Germinal center (tissue), 1 donor: ENCODE results near the gene CNNM2.

ENCODE experiments used
- DNase-seq: peaks from one replicate; pipeline ENCODE4 v3.0.0; 2012; ENCODE audit warnings: mixed read lengths, low spot score

The CNNM2 gene

GRCh38 chr10:103077020-103077419 is 158.9 kb downstream of the CNNM2 start:
- no peak for DNase-seq

GRCh38 chr10:103077491-103078308 is 159.6 kb downstream of the CNNM2 start:
- DNase-seq = no peak

DNA sequence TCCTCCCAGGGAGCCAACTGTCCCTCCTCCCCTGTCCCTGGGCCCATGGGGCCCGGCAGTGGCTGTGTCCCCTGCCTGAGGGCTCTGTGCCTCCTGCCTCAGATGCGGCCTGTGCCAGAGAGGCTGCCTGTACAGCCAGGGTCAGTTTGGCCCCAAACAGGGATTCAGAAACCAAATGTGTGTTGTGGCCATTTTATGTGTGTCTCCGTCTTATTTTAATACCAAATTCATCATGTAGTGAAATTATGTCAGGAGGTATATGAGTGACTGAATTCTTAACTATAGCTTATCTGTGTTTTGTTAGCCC is 160.2 kb downstream of the CNNM2 start:
- DNase-seq = no peak

GRCh38 chr10:103078676-103079075 is 160.6 kb downstream of the CNNM2 start:
- DNase-seq = no peak

GRCh38 chr10:103079100-103079499 is 161.0 kb downstream of the CNNM2 start:
- DNase-seq = no peak

DNA sequence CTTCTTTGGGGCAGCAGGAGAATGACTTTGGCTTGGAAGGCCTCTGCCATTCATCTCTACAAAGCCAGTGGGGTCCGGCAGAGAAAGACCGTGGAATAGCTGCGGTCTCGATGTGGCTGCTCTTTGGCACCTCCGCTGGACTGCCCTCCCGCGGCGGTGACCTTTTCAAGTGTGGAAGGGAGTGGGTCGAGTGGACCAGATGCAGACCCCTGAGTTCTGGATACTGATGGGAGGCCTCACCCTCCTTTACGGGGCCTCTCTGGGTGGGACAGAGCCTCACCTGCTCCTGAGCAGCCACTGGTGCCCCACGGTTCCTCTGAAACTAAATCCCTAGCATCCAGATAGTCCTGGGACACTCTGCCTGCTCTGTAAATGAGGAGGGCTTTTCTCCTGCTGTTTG is 161.9 kb downstream of the CNNM2 start:
- DNase-seq = no peak

DNA sequence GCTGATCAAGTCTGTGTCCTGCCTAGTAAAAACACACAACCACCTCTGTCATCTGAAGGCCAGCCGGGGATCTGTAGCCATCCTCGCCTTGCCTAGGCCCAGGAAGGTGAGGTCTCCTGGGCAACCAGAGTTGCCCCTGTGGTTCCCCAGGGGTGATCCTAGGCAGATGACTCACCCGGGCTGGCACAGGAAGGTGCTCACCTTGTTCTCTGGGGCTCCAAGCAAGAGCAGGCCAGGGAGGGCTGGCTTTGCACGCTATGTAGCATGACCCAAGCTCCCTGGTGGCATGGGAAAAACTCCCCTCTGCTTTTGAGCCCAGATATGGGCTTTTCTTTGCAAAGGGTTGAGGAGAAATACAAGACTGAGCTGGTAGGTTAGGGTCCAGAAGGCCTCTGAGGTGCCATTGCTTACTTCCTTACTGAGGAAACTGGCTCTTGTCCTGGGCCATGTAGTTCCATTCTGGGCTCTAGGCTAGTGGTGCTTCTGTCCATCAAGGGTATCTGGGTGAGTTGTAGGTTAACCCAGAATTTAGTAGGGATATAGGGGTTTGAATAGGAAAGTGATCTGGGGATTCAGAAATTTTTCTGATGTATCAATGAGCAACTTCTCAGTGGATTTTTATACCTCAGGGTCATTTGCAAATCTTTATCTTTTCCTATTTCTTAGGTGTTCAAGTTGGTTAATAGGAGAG is 162.9 kb downstream of the CNNM2 start:
- no peak for DNase-seq

GRCh38 chr10:103082683-103083082 is 164.6 kb downstream of the CNNM2 start:
- DNase-seq = no peak

DNA sequence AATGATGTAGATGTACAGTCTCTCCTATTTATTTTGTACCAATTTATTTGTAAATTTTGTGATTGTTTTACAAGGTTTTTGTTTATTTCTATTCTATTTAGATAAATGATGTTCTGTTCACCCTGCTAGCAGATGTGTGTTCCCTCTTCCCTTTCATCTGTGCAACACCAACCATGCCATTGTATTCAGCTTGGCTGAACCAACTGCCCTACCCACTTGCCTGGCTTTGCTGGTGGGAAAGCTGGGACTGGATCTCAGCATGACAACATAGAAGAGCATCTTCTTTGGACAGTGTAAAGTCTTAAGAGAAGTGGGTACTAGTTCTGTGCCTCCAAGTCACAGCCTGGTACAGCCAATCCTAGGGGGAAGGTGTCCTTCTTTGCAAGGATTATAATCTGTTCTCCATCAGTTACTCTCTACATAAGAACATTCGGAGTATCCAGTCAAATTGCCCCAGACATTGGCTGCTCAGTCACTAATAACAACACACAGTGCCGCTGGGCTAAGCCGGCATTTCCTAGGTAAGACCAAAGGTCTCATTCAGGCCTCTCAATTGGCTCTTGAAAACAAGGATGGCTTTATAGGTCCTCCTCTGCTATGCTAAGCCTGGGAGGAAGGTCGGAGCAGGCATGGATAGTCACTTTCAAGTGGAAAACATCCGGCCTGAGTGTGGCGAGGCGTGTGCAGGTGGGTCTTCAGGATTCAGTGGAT is 165.3 kb downstream of the CNNM2 start:
- no peak for DNase-seq

DNA sequence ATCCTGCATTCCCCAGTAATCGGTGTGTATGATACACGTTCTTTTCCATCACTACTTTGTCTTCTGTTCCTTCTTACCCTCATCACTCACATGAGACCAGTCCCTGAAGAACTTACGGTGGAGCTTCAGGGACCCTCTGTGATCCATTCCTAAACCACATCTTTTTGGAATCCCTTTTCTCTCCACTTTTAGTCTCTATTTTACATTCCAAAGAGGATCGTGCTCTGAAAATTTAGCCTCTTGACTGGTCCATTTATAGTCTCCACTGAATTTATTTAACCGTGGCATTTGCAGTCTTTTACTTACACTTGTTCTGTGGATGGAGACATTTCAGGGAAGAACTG is 165.9 kb downstream of the CNNM2 start:
- DNase-seq = no peak

- no peak for DNase-seq
Observed at GRCh38 chr10:103086261-103086660, 168.2 kb downstream of the CNNM2 start.

- no peak for DNase-seq
Observed at GRCh38 chr10:103086799-103087198, 168.7 kb downstream of the CNNM2 start.

- no peak for DNase-seq
Observed at GRCh38 chr10:103089493-103089892, 171.4 kb downstream of the CNNM2 start.

DNA sequence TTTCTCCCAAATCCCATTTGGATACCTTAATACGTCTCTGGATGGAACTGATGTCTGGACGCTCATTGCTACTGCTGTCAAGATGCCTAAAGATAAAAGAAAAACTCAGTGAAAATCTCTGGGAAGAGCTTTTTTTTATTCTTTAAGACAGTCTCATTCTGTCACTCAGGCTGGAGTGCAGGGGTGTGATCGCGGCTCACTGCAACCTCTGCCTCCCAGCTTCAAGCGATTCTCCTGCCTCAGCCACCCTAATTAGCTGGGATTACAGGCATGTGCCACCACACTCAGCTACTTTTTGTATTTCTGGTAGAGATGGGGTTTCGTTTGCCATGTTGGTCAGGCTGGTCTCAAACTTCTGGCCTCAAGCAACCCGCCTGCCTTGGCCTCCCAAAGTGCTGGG is 172.8 kb downstream of the CNNM2 start:
- DNase-seq = no peak

- no peak for DNase-seq
Observed at GRCh38 chr10:103095005-103095404, 176.9 kb downstream of the CNNM2 start.

DNA sequence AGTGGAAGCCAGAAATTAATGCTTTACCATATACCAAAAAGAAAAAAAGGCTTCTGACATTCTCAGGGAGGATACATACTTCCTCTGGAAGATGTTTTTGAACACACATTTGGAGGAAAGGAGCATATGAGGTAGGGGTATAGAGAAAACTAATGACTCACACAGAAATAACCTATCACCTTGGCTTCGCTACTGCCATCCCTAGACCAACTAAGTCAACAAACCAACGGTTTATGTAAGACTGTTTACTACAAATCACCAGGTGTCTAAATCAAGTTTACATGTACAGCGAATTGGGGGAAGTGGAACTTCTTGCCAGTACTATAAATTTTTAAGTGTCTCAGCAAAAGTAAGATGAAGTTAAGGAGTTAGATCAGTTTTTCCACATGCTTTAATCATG is 178.0 kb downstream of the CNNM2 start:
- DNase-seq = peak; percentile 33

DNA sequence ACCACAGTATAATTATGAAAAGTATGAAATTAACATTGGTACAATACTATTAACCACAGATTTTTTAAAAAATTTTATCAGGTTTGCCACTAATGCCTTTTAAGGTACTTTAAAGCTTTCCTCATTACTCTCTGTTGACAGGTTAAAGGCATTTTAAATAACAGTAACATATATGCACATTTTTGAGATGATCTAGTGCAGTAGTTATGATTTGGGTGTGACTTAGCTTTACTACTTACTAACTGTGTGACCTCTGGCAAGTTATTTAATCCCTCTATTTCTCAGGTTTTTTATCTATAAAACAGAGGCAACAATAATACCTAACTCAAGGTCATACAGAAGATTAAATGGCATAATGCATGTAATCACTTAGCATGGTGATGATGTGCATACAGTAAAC is 180.1 kb downstream of the CNNM2 start:
- no peak for DNase-seq

DNA sequence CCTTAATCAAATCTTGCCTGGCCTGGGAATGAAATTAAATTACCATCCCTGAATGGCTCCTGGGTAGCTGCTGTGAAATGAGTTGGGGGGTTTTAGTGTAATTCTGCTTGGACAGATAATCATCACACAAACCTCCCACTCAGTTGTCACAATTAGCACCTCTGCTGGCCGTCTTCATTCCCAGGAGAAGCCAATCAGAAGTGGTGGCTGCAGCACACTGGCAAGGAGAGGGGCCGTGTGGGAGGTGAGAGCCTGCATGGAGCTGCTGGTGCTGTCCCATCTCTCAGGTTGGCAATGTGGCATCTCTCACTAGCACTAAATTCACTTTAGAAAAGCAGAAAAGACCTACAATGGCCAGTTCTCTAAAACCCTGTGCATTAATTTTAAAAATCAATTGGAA is 182.5 kb downstream of the CNNM2 start:
- DNase-seq = no peak

DNA sequence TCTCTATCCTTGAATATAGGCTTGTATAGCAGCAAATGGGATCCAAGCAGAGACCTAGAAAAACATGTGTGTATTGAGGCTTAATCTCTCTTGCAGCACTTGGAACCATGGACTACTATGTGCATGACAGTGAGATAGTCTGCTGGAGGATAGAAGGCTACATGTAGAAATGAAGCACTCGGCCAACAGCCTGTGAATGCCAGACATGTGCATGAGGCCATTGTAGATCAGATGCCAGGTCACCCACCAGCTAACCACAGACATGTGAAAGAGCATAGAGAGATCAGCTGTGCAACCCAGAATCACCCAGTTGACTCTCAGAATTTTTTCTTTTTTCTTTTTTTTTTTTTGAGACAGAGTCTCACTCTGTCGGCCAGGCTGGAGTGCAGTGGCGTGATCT is 184.1 kb downstream of the CNNM2 start:
- no peak for DNase-seq

GRCh38 chr10:103103989-103104388 is 185.9 kb downstream of the CNNM2 start:
- no peak for DNase-seq

GRCh38 chr10:103104721-103105120 is 186.6 kb downstream of the CNNM2 start:
- DNase-seq = no peak

- no peak for DNase-seq
Observed at GRCh38 chr10:103105462-103105861, 187.4 kb downstream of the CNNM2 start.

GRCh38 chr10:103106539-103106938 is 188.4 kb downstream of the CNNM2 start:
- DNase-seq = no peak
